H9 (cell line): ENCODE measurements around the gene PREX1. TPM values are rescaled to one million over a fixed set of nuclear protein-coding genes. Genes with fewer than 3 reads are reported as not detected.
A peak's percentile ranks its signal among the peaks of the same experiment; 100 is the strongest.

Experiments
- DNase-seq: peaks from one replicate; pipeline ENCODE4 v3.0.0-alpha.2; 2017
- H2AFZ ChIP-seq: one replicate; pipeline ENCODE4 v1.6.1; 2013; ENCODE audit warnings: mild to moderate bottlenecking, low read length, control low read depth, moderate library complexity
- H2AK5ac ChIP-seq: 2 replicates; pipeline ENCODE4 v1.6.1; 2013; ENCODE audit warnings: low read length, control low read depth, mixed read lengths; ENCODE audit not compliant: insufficient read length
- H2BK120ac ChIP-seq: one replicate; pipeline ENCODE4 v1.6.1; 2013; ENCODE audit warnings: low read depth, mild to moderate bottlenecking, low read length, control low read depth, inconsistent platforms; ENCODE audit not compliant: poor library complexity, severe bottlenecking
- H2BK12ac ChIP-seq: 2 replicates; pipeline ENCODE4 v1.6.1; 2013; ENCODE audit warnings: low read length, control low read depth, mixed read lengths, low read depth; ENCODE audit not compliant: insufficient read length
- H2BK15ac ChIP-seq: 2 replicates; pipeline ENCODE4 v1.6.1; 2013; ENCODE audit warnings: low read depth, low read length, control low read depth
- H2BK20ac ChIP-seq: one replicate; pipeline ENCODE4 v1.6.1; 2013; ENCODE audit warnings: low read depth, mild to moderate bottlenecking, low read length, control low read depth, inconsistent platforms; ENCODE audit not compliant: poor library complexity, severe bottlenecking
- H2BK5ac ChIP-seq: 2 replicates; pipeline ENCODE4 v1.6.1; 2013; ENCODE audit warnings: low read length, control low read depth, mixed read lengths; ENCODE audit not compliant: insufficient read length
- H3K14ac ChIP-seq: 2 replicates; pipeline ENCODE4 v1.6.1; 2013; ENCODE audit warnings: low read length, control low read depth; ENCODE audit not compliant: insufficient read depth
- H3K18ac ChIP-seq: 2 replicates; pipeline ENCODE4 v1.6.1; 2013; ENCODE audit warnings: low read depth, mild to moderate bottlenecking, mixed read lengths, low read length, control low read depth; ENCODE audit not compliant: insufficient read length
- H3K23ac ChIP-seq: 2 replicates; pipeline ENCODE4 v1.6.1; 2013; ENCODE audit warnings: low read length, control low read depth, mixed read lengths, low read depth; ENCODE audit not compliant: insufficient read length
- H3K23me2 ChIP-seq: 2 replicates; pipeline ENCODE4 v1.6.1; 2013; ENCODE audit warnings: low read depth, mild to moderate bottlenecking, mixed read lengths, low read length, control low read depth; ENCODE audit not compliant: insufficient read length, poor library complexity, severe bottlenecking
- H3K27ac ChIP-seq: 2 replicates; pipeline ENCODE4 v1.5.1; 2013; ENCODE audit warnings: low read length, control low read depth, mixed read lengths, low read depth; ENCODE audit not compliant: insufficient read length
- H3K27me3 ChIP-seq: 2 replicates; pipeline ENCODE4 v1.6.1; 2013; ENCODE audit warnings: low read length, control low read depth, inconsistent platforms; ENCODE audit not compliant: insufficient read depth
- H3K4ac ChIP-seq: 2 replicates; pipeline ENCODE4 v1.6.1; 2013; ENCODE audit warnings: low read depth, mild to moderate bottlenecking, control low read depth, inconsistent platforms, low read length, moderate library complexity
- H3K4me1 ChIP-seq: 2 replicates; pipeline ENCODE4 v1.6.1; 2013; ENCODE audit warnings: low read length, control low read depth, inconsistent platforms; ENCODE audit not compliant: insufficient read depth
- H3K4me2 ChIP-seq: 2 replicates; pipeline ENCODE4 v1.6.1; 2013; ENCODE audit warnings: low read length, control low read depth, mixed read lengths; ENCODE audit not compliant: insufficient read length, insufficient read depth
- H3K56ac ChIP-seq: 2 replicates; pipeline ENCODE4 v1.6.1; 2013; ENCODE audit warnings: low read depth, mild to moderate bottlenecking, mixed read lengths, low read length, control low read depth; ENCODE audit not compliant: insufficient read length
- H3K79me1 ChIP-seq: 2 replicates; pipeline ENCODE4 v1.6.1; 2013; ENCODE audit warnings: low read depth, mild to moderate bottlenecking, moderate library complexity, low read length, control low read depth, inconsistent platforms; ENCODE audit not compliant: insufficient read depth, poor library complexity, severe bottlenecking
- H3K79me2 ChIP-seq: 2 replicates; pipeline ENCODE4 v1.6.1; 2013; ENCODE audit warnings: low read length, control low read depth, inconsistent platforms; ENCODE audit not compliant: insufficient read depth
- H3K9ac ChIP-seq: 2 replicates; pipeline ENCODE4 v1.6.1; 2013; ENCODE audit warnings: low read length, control low read depth, mixed read lengths; ENCODE audit not compliant: insufficient read length; ENCODE audit errors: extremely low read depth
- H3K9me3 ChIP-seq: one replicate; pipeline ENCODE4 v1.6.1; 2013; ENCODE audit warnings: low read depth, low read length, inconsistent platforms; ENCODE audit not compliant: control insufficient read depth
- H3T11ph ChIP-seq: one replicate; pipeline ENCODE4 v1.6.1; 2013; ENCODE audit warnings: mild to moderate bottlenecking, low read length, control low read depth, inconsistent platforms
- H4K20me1 ChIP-seq: one replicate; pipeline ENCODE4 v1.6.1; 2013; ENCODE audit not compliant: control insufficient read depth, insufficient read length, insufficient read depth
- H4K5ac ChIP-seq: 2 replicates; pipeline ENCODE4 v1.6.1; 2013; ENCODE audit warnings: low read depth, mild to moderate bottlenecking, mixed read lengths, low read length, control low read depth; ENCODE audit not compliant: insufficient read length
- H4K8ac ChIP-seq: replicated peaks from 2 replicates; pipeline ENCODE4 v1.6.1; 2013; ENCODE audit warnings: low read length, control low read depth, mixed read lengths, low read depth; ENCODE audit not compliant: insufficient read length
- H4K91ac ChIP-seq: 2 replicates; pipeline ENCODE4 v1.6.1; 2013; ENCODE audit warnings: low read depth, mild to moderate bottlenecking, moderate library complexity, mixed read lengths, low read length, control low read depth; ENCODE audit not compliant: insufficient read length
- H3K27ac Mint-ChIP-seq, 3 experiments: 2 replicates in 2 of 3; 3 replicates in 1 of 3; pipeline ENCODE4 v1.8.0; 2020 to 2021; ENCODE audit warnings: mixed read lengths in 3 of 3, mild to moderate bottlenecking in 1 of 3, moderate library complexity in 1 of 3
- H3K27me3 Mint-ChIP-seq: 2 replicates; pipeline ENCODE4 v1.8.0; 2021; ENCODE audit warnings: low read depth, mild to moderate bottlenecking, moderate library complexity, mixed read lengths
- H3K36me3 Mint-ChIP-seq, 3 experiments: 2 replicates in 2 of 3; 3 replicates in 1 of 3; pipeline ENCODE4 v1.8.0; 2020 to 2021; ENCODE audit warnings: low read depth in 3 of 3, mixed read lengths in 3 of 3; ENCODE audit not compliant: insufficient read depth in 1 of 3
- H3K4me1 Mint-ChIP-seq, 2 experiments: 2 replicates each; pipeline ENCODE4 v1.8.0; 2020; ENCODE audit warnings: mixed read lengths in 2 of 2
- H3K4me3 Mint-ChIP-seq, 2 experiments: 2 replicates in 1 of 2; 3 replicates in 1 of 2; pipeline ENCODE4 v1.8.0; 2020 to 2021; ENCODE audit warnings: mild to moderate bottlenecking in 2 of 2, mixed read lengths in 2 of 2, moderate library complexity in 1 of 2
- H3K9me3 Mint-ChIP-seq, 2 experiments: 2 replicates in 1 of 2; 3 replicates in 1 of 2; pipeline ENCODE4 v1.8.0; 2020; ENCODE audit warnings: mild to moderate bottlenecking in 2 of 2, mixed read lengths in 2 of 2, moderate library complexity in 1 of 2
- WGBS: extraction: QIAGEN DNeasy Blood & Tissue Kit; methylation state at CpG from one replicate; pipeline ENCODE4 v1.1.7; 2013; ENCODE audit warnings: missing lambda C conversion rate, low lambda C conversion rate, mixed read lengths; ENCODE audit not compliant: insufficient read length; ENCODE audit errors: extremely low coverage; 5-methylcytosine and 5-hydroxymethylcytosine counted together
- total RNA-seq: library from RNA; stranded (reverse); gene quantifications from 2 replicates; pipeline ENCODE4 v1.2.1, GENCODE V29; 2021
- TF ChIP-seq, protein P1 (sequence below): fragments of 200-600 bp; sonication (generic); conservative IDR thresholded peaks from 3 replicates; pipeline ENCODE4 v1.8.0; 2021; ENCODE audit warnings: antibody characterized with exemption, mild to moderate bottlenecking

The PREX1 gene
- total RNA-seq, 1 experiment from 2014 or later = 6.6 TPM

- H3T11ph ChIP-seq = no peak overlapping the region
- no peaks in the 10 kb centered on the region for H3K9me3 ChIP-seq
- no peak overlapping the region for H2BK120ac ChIP-seq
- H4K8ac ChIP-seq = no peak overlapping the region
- H2BK15ac ChIP-seq = no peak overlapping the region; the same call in 1 of the 2 replicates
- no peaks in the 10 kb centered on the region for H4K20me1 ChIP-seq
- H3K56ac ChIP-seq = no peak overlapping the region
- H4K5ac ChIP-seq = no peak overlapping the region
- peaks cover 0 to 3% (median 2%) of the 10 kb centered on the region in 3 experiments; a peak in 1 of 7 replicates for H3K36me3 Mint-ChIP-seq
- H2BK5ac ChIP-seq = no peak overlapping the region
- WGBS = no CpG with 5 or more reads among the region's 11 CpGs
- H3K79me2 ChIP-seq = no peaks in the 10 kb centered on the region
- H3K18ac ChIP-seq = no peak overlapping the region
- no peaks in the 10 kb centered on the region for H3K4me1 ChIP-seq
- no peak overlapping the region for H2AK5ac ChIP-seq
- H3K23ac ChIP-seq = no peak overlapping the region
- 0 out of 2 replicates have a peak overlapping the region, but pooled peaks have one; percentile 40 for H3K14ac ChIP-seq
- H2BK20ac ChIP-seq = no peak overlapping the region
- H3K23me2 ChIP-seq = no peaks in the 10 kb centered on the region
- H3K9me3 Mint-ChIP-seq = no peaks in the 10 kb centered on the region
- H2AFZ ChIP-seq = no peak overlapping the region
- H3K27ac ChIP-seq = no peak overlapping the region
- no peak for DNase-seq
- no peak overlapping the region for H2BK12ac ChIP-seq
- H3K79me1 ChIP-seq = no peaks in the 10 kb centered on the region
- no peak overlapping the region for H3K4me2 ChIP-seq
- no peak overlapping the region for H3K9ac ChIP-seq
- H3K4ac ChIP-seq = no peak overlapping the region
- H3K4me3 Mint-ChIP-seq = no peak overlapping the region
- peaks cover 0 to 2% of the 10 kb centered on the region in 2 experiments; a peak in 1 of 4 replicates for H3K4me1 Mint-ChIP-seq
- TF ChIP-seq, protein P1, sequence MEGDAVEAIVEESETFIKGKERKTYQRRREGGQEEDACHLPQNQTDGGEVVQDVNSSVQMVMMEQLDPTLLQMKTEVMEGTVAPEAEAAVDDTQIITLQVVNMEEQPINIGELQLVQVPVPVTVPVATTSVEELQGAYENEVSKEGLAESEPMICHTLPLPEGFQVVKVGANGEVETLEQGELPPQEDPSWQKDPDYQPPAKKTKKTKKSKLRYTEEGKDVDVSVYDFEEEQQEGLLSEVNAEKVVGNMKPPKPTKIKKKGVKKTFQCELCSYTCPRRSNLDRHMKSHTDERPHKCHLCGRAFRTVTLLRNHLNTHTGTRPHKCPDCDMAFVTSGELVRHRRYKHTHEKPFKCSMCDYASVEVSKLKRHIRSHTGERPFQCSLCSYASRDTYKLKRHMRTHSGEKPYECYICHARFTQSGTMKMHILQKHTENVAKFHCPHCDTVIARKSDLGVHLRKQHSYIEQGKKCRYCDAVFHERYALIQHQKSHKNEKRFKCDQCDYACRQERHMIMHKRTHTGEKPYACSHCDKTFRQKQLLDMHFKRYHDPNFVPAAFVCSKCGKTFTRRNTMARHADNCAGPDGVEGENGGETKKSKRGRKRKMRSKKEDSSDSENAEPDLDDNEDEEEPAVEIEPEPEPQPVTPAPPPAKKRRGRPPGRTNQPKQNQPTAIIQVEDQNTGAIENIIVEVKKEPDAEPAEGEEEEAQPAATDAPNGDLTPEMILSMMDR = no peak
- H3K27me3 ChIP-seq = no peaks in the 10 kb centered on the region
- H4K91ac ChIP-seq = no peak overlapping the region
- peak overlapping the region; percentile 1 to 55 (median 38); a peak in 4 of 7 replicates for H3K27ac Mint-ChIP-seq
- no peaks in the 10 kb centered on the region for H3K27me3 Mint-ChIP-seq
Measured at GRCh38 chr20:48708630-48709029, 119.2 kb downstream of the PREX1 start.
